ENCODE data around the gene SP2. TPM values are rescaled to one million over a fixed set of nuclear protein-coding genes. Genes with fewer than 3 reads are reported as not detected.
"Not testable (repeated sequence)": the region's sequence is repeated elsewhere in the genome, so short reads cannot be mapped to it uniquely, and the experiment has no call there.

Gene SP2
- total and polyA plus RNA-seq, 3 experiments from 2014 or later = 13.4 to 22.1 (median 21.5) TPM

DNA sequence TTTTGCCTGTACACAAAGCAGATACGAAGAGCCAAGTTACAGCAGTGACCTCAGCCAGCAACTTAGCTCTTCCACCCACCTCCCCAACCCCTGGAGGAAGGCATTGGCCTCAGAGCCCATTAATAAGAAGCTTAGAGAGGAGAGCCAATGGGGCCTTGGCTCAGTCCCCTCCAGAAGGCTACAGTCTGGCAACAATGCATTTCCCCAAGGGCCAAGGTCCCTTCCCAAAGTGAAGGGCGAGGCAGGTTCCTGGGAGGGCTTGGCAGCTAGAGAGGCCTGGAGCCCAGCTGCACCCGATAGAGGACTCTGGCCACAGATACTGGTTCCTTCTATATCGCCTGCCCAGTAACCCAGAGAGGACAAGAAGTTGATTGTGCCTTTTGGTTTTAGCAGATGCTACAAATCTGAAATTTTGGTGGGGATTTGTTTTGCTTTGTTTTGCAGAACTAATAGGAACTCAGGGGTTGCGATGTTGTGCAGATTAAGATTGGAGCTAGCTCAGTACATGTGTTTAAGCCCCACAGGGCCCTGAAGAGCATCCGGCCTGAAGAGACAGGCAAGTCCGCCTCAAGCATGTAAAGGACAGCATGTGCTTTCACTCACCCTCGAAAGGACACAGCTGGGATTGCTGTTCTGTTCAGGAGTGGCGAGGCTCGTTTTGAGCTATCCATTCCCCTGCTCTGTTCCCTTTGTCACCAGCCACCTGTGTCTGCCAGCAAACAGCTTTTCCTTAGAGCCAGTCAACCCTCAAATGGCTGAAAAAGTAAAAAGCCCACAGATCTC, 33.4 kb downstream of the SP2 start:
- no peak overlapping the region for H3K4me3 Mint-ChIP-seq
- H3K27ac Mint-ChIP-seq = peak overlapping the region in 1 of 8 donors; percentile 32
- H3K9me3 ChIP-seq (ENCODE audit: low read length) = no peaks in the 10 kb centered on the region
- H3K27me3 Mint-ChIP-seq = peaks cover 0 to 1% of the 10 kb centered on the region in 2 donors
- no peaks in the 10 kb centered on the region for H3K4me1 ChIP-seq (ENCODE audit: insufficient read depth, low read length)
- DNase-seq = no peak
- H3K27ac ChIP-seq (ENCODE audit: low read depth, low read length) = no peak overlapping the region
- H3K27me3 ChIP-seq (ENCODE audit: insufficient read depth, low read length, poor library complexity, severe bottlenecking) = no peaks in the 10 kb centered on the region
- CTCF ChIA-PET = interaction anchor here (0.8 to 2.0 kb wide), 2 partner anchors 19 to 42 kb away, joined by 3 to 4 read pairs; partner anchors contain the start of gene CDK5RAP3
- H3K4me3 ChIP-seq (ENCODE audit: low read length) = no peak overlapping the region
- H3K36me3 ChIP-seq (ENCODE audit: insufficient read depth, low read length) = peaks cover 28% of the 10 kb centered on the region
- POLR2A ChIA-PET = no interaction called here
- peaks cover 6 to 57% (median 22%) of the 10 kb centered on the region in 3 donors for H3K36me3 Mint-ChIP-seq
- H3K9me3 Mint-ChIP-seq = no peaks in the 10 kb centered on the region
- H3K4me1 Mint-ChIP-seq = no peaks in the 10 kb centered on the region

GRCh38 chr17:47931848-47932247, 35.8 kb downstream of the SP2 start:
- CTCF ChIA-PET = interaction anchor here (1.1 kb wide), 1 partner anchor 14 kb away, joined by 3 read pairs; no protein-coding TSS in a partner anchor
- Mint-ChIP-seq H3K4me3 (no peak overlapping the region), H3K27me3 (peaks cover 0 to 1% of the 10 kb centered on the region in 2 donors), H3K4me1 (no peaks in the 10 kb centered on the region), H3K27ac (peak overlapping the region in 3 of 8 donors; percentile 11 to 32 (median 14)), H3K9me3 (no peaks in the 10 kb centered on the region), H3K36me3 (peaks cover 0 to 38% (median 14%) of the 10 kb centered on the region in 3 donors)
- H3K4me1 ChIP-seq (ENCODE audit: insufficient read depth, low read length) = no peaks in the 10 kb centered on the region
- no peak overlapping the region for H3K4me3 ChIP-seq (ENCODE audit: low read length)
- POLR2A ChIA-PET = interaction anchor here (0.6 kb wide), 2 partner anchors 32 to 213 kb away, joined by 3 to 5 read pairs; no protein-coding TSS in a partner anchor
- no peaks in the 10 kb centered on the region for H3K27me3 ChIP-seq (ENCODE audit: insufficient read depth, low read length, poor library complexity, severe bottlenecking)
- peaks cover 11% of the 10 kb centered on the region for H3K36me3 ChIP-seq (ENCODE audit: insufficient read depth, low read length)
- no peak for DNase-seq
- no peaks in the 10 kb centered on the region for H3K9me3 ChIP-seq (ENCODE audit: low read length)
- H3K27ac ChIP-seq (ENCODE audit: low read depth, low read length) = no peak overlapping the region

- ChIA-PET CTCF (interaction anchor here (1.2 kb wide), 1 partner anchor 12 kb away, joined by 4 read pairs; no protein-coding TSS in a partner anchor), POLR2A (no interaction called here)
- H3K4me1 Mint-ChIP-seq = no peaks in the 10 kb centered on the region
- Histone ChIP-seq H3K36me3 (ENCODE audit: insufficient read depth, low read length) (peaks cover 5% of the 10 kb centered on the region), H3K4me1 (ENCODE audit: insufficient read depth, low read length) (no peaks in the 10 kb centered on the region), H3K27ac (ENCODE audit: low read depth, low read length) (no peak overlapping the region), H3K4me3 (ENCODE audit: low read length) (no peak overlapping the region), H3K9me3 (ENCODE audit: low read length) (no peaks in the 10 kb centered on the region), H3K27me3 (ENCODE audit: insufficient read depth, low read length, poor library complexity, severe bottlenecking) (no peaks in the 10 kb centered on the region)
- peaks cover 0 to 1% of the 10 kb centered on the region in 2 donors for H3K27me3 Mint-ChIP-seq
- no peak overlapping the region for H3K4me3 Mint-ChIP-seq
- H3K36me3 Mint-ChIP-seq = peaks cover 0 to 9% (median 5%) of the 10 kb centered on the region in 3 donors
- no peak for DNase-seq
- no peaks in the 10 kb centered on the region for H3K9me3 Mint-ChIP-seq
- no peak overlapping the region for H3K27ac Mint-ChIP-seq
Observed at GRCh38 chr17:47934856-47935255, 38.8 kb downstream of the SP2 start.

DNA sequence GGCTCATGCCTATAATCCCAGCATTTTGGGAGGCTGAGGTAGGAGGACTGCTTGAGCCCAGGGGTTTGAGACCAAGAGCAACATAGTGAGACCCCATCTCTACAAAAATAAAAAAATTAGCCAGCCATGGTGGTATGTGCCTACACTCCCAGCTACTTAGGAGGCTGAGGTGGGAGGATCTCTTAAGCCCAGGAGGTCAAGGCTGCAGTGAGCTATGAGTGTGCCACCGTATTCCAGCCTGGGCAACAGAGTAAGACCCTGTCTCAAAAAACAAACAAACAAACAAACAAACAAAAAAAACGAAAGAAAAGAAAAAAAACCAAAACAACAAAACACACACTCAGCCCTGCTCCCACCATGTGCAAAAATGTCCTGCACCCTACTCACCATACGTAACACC, 39.4 kb downstream of the SP2 start:
- H3K36me3 ChIP-seq (ENCODE audit: insufficient read depth, low read length); H3K9me3 Mint-ChIP-seq; H3K27ac Mint-ChIP-seq; POLR2A ChIA-PET; H3K9me3 ChIP-seq (ENCODE audit: low read length); H3K4me1 Mint-ChIP-seq; H3K27me3 Mint-ChIP-seq; H3K27me3 ChIP-seq (ENCODE audit: insufficient read depth, low read length, poor library complexity, severe bottlenecking); H3K27ac ChIP-seq (ENCODE audit: low read depth, low read length); H3K4me1 ChIP-seq (ENCODE audit: insufficient read depth, low read length); H3K36me3 Mint-ChIP-seq; H3K4me3 Mint-ChIP-seq; H3K4me3 ChIP-seq (ENCODE audit: low read length); DNase-seq: not testable (repeated sequence)
- CTCF ChIA-PET = interaction anchor here (0.7 to 1.2 kb wide), 3 partner anchors 11 to 15 kb away, joined by 3 to 4 read pairs (median 3); no protein-coding TSS in a partner anchor

- Mint-ChIP-seq H3K27me3 (peaks cover 0 to under 1% of the 10 kb centered on the region in 2 donors), H3K4me1 (peaks cover 3 to 7% (median 6%) of the 10 kb centered on the region in 3 donors), H3K36me3 (no peaks in the 10 kb centered on the region), H3K4me3 (no peak overlapping the region), H3K9me3 (no peaks in the 10 kb centered on the region), H3K27ac (no peak overlapping the region)
- POLR2A ChIA-PET = no interaction called here
- DNase-seq = no peak
- Histone ChIP-seq H3K27ac (ENCODE audit: low read depth, low read length) (no peak overlapping the region), H3K36me3 (ENCODE audit: insufficient read depth, low read length) (no peaks in the 10 kb centered on the region), H3K27me3 (ENCODE audit: insufficient read depth, low read length, poor library complexity, severe bottlenecking) (no peaks in the 10 kb centered on the region), H3K4me3 (ENCODE audit: low read length) (no peak overlapping the region), H3K9me3 (ENCODE audit: low read length) (no peaks in the 10 kb centered on the region), H3K4me1 (ENCODE audit: insufficient read depth, low read length) (peaks cover 3% of the 10 kb centered on the region)
- CTCF ChIA-PET = interaction anchor here (0.7 to 1.8 kb wide), 5 partner anchors 11 to 35 kb away, joined by 3 to 7 read pairs (median 4); partner anchors contain the start of gene CDK5RAP3
Observed at GRCh38 chr17:47935961-47936360, 39.9 kb downstream of the SP2 start.

DNA sequence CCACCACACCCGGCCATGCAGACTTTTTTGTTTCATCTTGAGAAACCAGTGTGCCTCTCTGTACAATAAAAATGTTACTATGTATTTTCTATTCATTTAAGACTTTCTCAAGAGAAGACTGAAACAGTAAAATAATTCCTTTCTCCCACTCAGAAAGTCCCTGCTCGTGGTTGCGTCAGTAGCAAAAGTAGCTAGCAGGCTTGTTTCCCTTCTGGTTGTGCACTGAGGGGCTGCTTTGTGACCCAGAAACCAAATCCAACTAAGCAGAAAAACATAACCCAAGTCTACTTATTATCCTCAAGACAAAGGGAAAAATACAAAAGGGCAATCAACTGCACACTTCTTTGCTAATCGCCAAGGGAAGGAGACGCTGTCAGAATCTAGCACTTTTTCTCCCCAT, 41.9 kb downstream of the SP2 start:
- no peak for DNase-seq
- Mint-ChIP-seq H3K4me3 (no peak overlapping the region), H3K9me3 (no peaks in the 10 kb centered on the region), H3K4me1 (peaks cover 13 to 25% (median 21%) of the 10 kb centered on the region in 3 donors), H3K36me3 (peaks cover 0 to 2% (median 0%) of the 10 kb centered on the region in 3 donors), H3K27ac (no peak overlapping the region), H3K27me3 (no peaks in the 10 kb centered on the region)
- Histone ChIP-seq H3K4me3 (ENCODE audit: low read length) (no peak overlapping the region), H3K4me1 (ENCODE audit: insufficient read depth, low read length) (peaks cover 18% of the 10 kb centered on the region), H3K9me3 (ENCODE audit: low read length) (no peaks in the 10 kb centered on the region), H3K36me3 (ENCODE audit: insufficient read depth, low read length) (no peaks in the 10 kb centered on the region), H3K27me3 (ENCODE audit: insufficient read depth, low read length, poor library complexity, severe bottlenecking) (no peaks in the 10 kb centered on the region), H3K27ac (ENCODE audit: low read depth, low read length) (no peak overlapping the region)
- ChIA-PET POLR2A (no interaction called here), CTCF (interaction anchor here (1.8 kb wide), 1 partner anchor 9 kb away, joined by 7 read pairs; no protein-coding TSS in a partner anchor)

DNA sequence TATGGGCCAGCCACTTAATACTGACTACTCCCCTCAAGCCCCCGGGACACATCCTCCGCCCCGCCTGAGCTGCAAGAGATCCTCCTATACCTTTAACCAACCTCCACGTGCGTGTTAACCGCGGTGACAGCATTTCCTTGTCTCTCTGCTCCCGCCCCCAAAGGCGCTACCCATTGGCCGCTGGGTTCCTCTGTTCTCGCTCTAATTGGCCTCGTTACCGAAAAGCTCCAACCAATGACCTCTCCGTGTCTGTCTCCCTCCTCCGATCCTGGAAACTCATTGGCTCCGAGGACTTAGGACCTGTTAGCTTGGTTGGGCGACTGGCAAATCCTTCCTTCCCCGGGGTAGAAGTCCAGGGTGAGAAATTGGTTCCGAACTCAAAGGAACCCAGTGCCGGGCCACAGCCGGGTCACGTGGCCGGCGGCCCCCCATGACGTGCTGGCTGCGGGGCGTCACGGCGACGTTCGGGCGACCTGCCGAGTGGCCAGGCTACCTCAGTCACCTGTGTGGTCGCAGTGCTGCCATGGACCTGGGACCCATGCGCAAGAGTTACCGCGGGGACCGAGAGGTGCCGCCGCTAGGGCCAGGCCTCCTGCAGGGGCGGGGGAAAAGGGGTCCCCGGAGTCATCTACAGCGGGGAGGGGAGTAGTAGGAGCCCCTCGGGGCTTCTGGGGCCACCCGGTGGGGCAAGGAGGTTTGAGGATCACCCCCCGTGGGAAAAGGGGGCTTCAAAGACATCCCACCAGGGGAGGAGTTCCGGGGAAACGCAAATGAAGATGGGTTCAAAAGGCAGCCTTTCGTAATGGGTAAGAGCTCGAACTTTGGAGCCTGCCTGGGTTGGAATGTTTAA, 45.4 kb downstream of the SP2 start, which contains the start of gene PNPO:
Gene PNPO, plus strand, starts transcription at position 326 of the 850 bp plus-strand sequence. Its CDS starts 105 bp downstream, at position 431.
- Mint-ChIP-seq H3K36me3 (peaks cover 0 to 17% (median 5%) of the 10 kb centered on the region in 3 donors), H3K9me3 (no peaks in the 10 kb centered on the region), H3K27ac (peak within 1 kb of the TSS; percentile 53 to 96 (median 92)), H3K4me1 (peaks cover 33 to 57% (median 49%) of the 10 kb centered on the region in 3 donors), H3K27me3 (no peaks in the 10 kb centered on the region), H3K4me3 (peak within 1 kb of the TSS; percentile 59 to 91 (median 86))
- Histone ChIP-seq H3K36me3 (ENCODE audit: insufficient read depth, low read length) (no peaks in the 10 kb centered on the region), H3K9me3 (ENCODE audit: low read length) (no peaks in the 10 kb centered on the region), H3K4me3 (ENCODE audit: low read length) (peak within 1 kb of the TSS; percentile 88), H3K27me3 (ENCODE audit: insufficient read depth, low read length, poor library complexity, severe bottlenecking) (no peaks in the 10 kb centered on the region), H3K27ac (ENCODE audit: low read depth, low read length) (peak within 1 kb of the TSS; percentile 81), H3K4me1 (ENCODE audit: insufficient read depth, low read length) (peaks cover 43% of the 10 kb centered on the region)
- POLR2A ChIA-PET = interaction anchor here (0.6 to 1.5 kb wide), 8 partner anchors 8 to 165 kb away, joined by 3 to 17 read pairs (median 4); partner anchors contain the start of genes CDK5RAP3, LRRC46, MRPL10 and SP2
- peak; percentile 88 to 96 (median 93) for DNase-seq
- CTCF ChIA-PET = interaction anchor here (0.7 to 3.4 kb wide), 9 partner anchors 9 to 84 kb away, joined by 3 to 24 read pairs (median 4); partner anchors contain the start of gene CDK5RAP3
